Activated naive CD8-positive, alpha-beta T cell (primary cell): ENCODE results near the gene DARS1.
A peak's percentile ranks its signal among the peaks of the same experiment; 100 is the strongest.
"Not testable (repeated sequence)": the region's sequence is repeated elsewhere in the genome, so short reads cannot be mapped to it uniquely, and the experiment has no call there.

Experiments
- H3K27ac Mint-ChIP-seq: one replicate; pipeline ENCODE4 v1.8.0; 2021; ENCODE audit warnings: mixed read lengths
- H3K27me3 Mint-ChIP-seq: one replicate; pipeline ENCODE4 v1.8.0; 2021; ENCODE audit warnings: mixed read lengths
- H3K36me3 Mint-ChIP-seq: one replicate; pipeline ENCODE4 v1.8.0; 2021; ENCODE audit warnings: mixed read lengths
- H3K4me1 Mint-ChIP-seq: one replicate; pipeline ENCODE4 v1.8.0; 2021; ENCODE audit warnings: low read depth, mixed read lengths
- H3K4me3 Mint-ChIP-seq: one replicate; pipeline ENCODE4 v1.8.0; 2021; ENCODE audit warnings: mild to moderate bottlenecking, mixed read lengths
- H3K9me3 Mint-ChIP-seq: one replicate; pipeline ENCODE4 v1.8.0; 2021; ENCODE audit warnings: low read depth, mixed read lengths

The DARS1 gene

DNA sequence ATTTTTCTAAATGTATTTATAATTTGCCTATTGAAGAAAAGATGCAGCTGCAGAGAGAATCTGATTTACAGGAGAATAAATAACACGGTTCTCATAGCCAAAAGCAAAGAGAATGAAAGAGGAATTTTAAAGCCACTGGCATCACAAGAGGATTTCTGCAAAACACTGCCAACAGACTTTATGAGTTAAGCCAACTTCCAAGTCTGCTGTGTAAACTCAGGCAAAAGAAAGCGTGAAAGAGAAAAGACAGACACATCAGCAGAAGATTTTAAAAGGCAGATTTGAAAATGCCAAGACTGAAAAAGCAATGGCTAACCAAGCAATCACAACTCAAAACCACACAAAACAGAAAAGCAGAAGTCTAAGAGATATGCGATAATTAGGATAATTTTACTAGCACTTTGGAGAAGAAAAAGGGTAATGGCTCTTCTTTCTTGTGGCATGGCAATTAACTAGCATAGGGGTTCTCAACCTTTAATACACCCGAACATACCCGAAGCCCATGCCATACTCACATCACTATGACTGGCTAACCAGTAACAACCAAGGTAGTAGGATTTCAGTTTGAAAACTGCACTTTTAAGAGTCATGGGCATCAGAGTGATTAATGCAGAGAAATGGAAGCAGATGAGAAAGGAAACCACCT is 4.9 kb downstream of the DARS1 start:
- Mint-ChIP-seq H3K36me3 (peaks cover 24% of the 10 kb centered on the region), H3K4me3 (peak overlapping the region; percentile 31), H3K9me3 (no peaks in the 10 kb centered on the region), H3K27ac (peak overlapping the region; percentile 12), H3K4me1 (peaks cover 66% of the 10 kb centered on the region), H3K27me3 (no peaks in the 10 kb centered on the region)

DNA sequence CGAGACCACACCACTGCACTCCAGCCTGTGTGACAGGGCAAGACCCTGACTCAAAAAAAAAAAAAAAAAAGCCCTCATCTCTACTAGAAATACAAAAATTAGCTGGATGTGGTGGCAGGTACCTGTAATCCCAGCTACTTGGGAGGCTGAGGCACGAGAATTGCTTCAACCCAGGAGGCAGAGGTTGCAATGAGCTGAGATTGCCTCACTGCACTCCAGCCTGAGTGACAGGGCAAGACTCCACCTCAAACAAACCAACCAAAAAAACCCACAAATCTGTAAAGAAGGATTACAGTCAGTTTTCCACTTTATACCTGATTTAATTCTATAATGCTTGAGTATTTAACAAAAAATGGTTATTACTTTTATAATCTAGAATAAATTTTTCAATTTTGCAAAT is 9.7 kb downstream of the DARS1 start:
- Mint-ChIP-seq H3K36me3 (peaks cover 43% of the 10 kb centered on the region), H3K4me1 (peaks cover 63% of the 10 kb centered on the region), H3K27ac (no peak overlapping the region), H3K9me3 (peaks cover 6% of the 10 kb centered on the region), H3K27me3 (no peaks in the 10 kb centered on the region), H3K4me3 (no peak overlapping the region)

DNA sequence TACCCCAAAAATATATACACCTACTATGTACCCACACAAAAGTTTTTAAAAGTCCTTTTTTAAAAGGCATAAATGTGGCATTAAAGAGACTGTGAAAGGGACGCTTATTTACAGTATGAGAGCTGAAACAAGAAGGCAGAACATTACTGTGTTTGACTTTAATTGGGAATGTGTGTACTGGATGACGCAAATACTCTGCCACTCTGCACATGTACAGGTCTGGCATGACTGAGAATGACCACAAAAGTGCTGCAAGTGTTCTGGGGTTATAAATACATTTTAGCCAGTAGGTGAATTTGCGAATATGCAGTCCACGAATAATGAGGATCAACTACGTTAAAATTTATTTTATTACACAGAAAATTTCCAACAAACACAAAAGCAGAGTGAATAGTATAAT is 11.4 kb downstream of the DARS1 start:
- no peak overlapping the region for H3K4me3 Mint-ChIP-seq
- H3K4me1 Mint-ChIP-seq = peaks cover 61% of the 10 kb centered on the region
- H3K9me3 Mint-ChIP-seq = peaks cover 6% of the 10 kb centered on the region
- no peaks in the 10 kb centered on the region for H3K27me3 Mint-ChIP-seq
- peaks cover 47% of the 10 kb centered on the region for H3K36me3 Mint-ChIP-seq
- no peak overlapping the region for H3K27ac Mint-ChIP-seq

GRCh38 chr2:135969655-135970387 is 15.6 kb downstream of the DARS1 start:
- H3K27ac Mint-ChIP-seq = no peak overlapping the region
- peaks cover 64% of the 10 kb centered on the region for H3K4me1 Mint-ChIP-seq
- peaks cover 6% of the 10 kb centered on the region for H3K9me3 Mint-ChIP-seq
- H3K36me3 Mint-ChIP-seq = peaks cover 37% of the 10 kb centered on the region
- H3K4me3 Mint-ChIP-seq = no peak overlapping the region
- H3K27me3 Mint-ChIP-seq = no peaks in the 10 kb centered on the region

DNA sequence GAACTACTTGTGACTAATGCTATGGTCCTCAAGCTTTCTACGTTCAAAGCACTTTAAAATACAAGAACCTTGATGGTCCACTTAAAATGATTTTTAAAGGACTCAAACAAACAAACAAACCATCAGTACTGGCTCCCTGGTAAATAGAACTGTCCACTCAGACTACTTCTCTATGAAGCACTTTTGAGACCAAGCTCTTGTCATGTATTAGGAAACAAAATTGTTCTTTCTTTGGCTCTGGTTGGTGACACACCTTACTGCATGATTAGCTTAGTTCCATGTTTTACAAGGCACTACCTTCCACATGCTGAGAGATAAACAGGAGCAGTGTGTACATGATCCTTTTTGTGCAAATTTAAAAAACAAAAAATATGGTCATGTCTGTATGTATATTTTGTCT is 19.7 kb downstream of the DARS1 start:
- Mint-ChIP-seq H3K4me1 (peaks cover 64% of the 10 kb centered on the region), H3K4me3 (no peak overlapping the region), H3K27me3 (no peaks in the 10 kb centered on the region), H3K27ac (peak overlapping the region; percentile 70), H3K9me3 (no peaks in the 10 kb centered on the region), H3K36me3 (peaks cover 13% of the 10 kb centered on the region)

DNA sequence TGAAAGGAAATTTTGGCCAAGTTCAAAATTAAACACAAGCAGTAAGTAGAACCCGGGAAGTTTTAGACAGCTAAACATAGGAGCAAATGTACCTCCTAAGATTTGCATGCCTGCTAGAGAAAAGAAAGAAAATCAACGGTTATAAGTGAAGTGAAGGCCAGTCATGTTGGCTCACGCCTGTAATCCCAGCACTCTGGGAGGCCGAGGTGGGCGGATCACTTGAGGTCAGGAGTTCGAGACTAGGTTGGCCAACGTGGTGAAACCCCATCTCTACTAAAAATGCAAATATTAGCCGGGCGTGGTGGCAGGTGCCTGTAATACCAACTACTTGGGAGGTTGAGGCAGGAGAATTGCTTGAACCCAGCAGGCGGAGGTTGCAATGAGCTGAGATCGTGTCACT is 21.0 kb downstream of the DARS1 start:
- not testable (repeated sequence) for H3K4me3 Mint-ChIP-seq, H3K27me3 Mint-ChIP-seq, H3K36me3 Mint-ChIP-seq, H3K9me3 Mint-ChIP-seq
- Mint-ChIP-seq H3K4me1 (peaks cover 65% of the 10 kb centered on the region), H3K27ac (peak overlapping the region; percentile 61)

- no peaks in the 10 kb centered on the region for H3K9me3 Mint-ChIP-seq
- no peak overlapping the region for H3K4me3 Mint-ChIP-seq
- H3K4me1 Mint-ChIP-seq = peaks cover 65% of the 10 kb centered on the region
- no peak overlapping the region for H3K27ac Mint-ChIP-seq
- no peaks in the 10 kb centered on the region for H3K27me3 Mint-ChIP-seq
- H3K36me3 Mint-ChIP-seq = peaks cover 4% of the 10 kb centered on the region
Observed at GRCh38 chr2:135963841-135964240, 21.6 kb downstream of the DARS1 start.

DNA sequence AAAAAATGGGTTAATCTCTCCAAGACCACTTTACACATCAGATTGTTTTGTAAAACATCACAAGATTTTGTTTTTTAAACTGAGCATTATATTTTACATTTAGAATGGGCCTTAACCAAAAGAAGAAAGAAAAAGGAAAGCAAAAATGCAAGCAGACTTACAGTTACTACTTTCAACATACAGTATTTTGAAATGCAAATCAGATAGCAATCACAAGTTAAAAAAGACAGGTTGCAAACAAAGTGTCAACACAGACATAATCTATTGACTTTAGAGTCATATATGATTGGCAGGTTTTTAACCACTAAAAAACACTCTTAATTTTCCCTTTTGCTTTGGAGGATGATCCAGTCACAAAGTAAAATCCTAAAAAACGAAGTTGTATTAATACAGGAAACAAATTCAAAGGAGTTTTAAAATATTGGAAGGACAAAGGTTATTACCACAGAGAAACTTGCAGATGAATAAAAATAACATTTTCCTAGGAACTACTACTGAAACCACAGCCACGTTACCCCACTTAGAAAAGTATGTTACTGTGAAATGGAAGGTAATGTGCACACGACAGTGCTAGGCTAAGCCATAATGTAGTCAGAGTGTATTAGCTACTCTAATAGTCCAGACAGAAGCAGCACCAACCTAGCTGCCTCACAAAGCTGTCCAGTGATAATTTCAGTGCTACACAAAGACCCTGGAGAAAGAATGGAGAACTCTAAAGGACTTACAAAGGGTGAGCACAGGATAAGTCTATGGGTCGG is 22.9 kb downstream of the DARS1 start:
- peak overlapping the region; percentile 93 for H3K27ac Mint-ChIP-seq
- peaks cover 4% of the 10 kb centered on the region for H3K36me3 Mint-ChIP-seq
- H3K4me1 Mint-ChIP-seq = peaks cover 66% of the 10 kb centered on the region
- H3K9me3 Mint-ChIP-seq = no peaks in the 10 kb centered on the region
- H3K4me3 Mint-ChIP-seq = peak overlapping the region; percentile 40
- no peaks in the 10 kb centered on the region for H3K27me3 Mint-ChIP-seq

DNA sequence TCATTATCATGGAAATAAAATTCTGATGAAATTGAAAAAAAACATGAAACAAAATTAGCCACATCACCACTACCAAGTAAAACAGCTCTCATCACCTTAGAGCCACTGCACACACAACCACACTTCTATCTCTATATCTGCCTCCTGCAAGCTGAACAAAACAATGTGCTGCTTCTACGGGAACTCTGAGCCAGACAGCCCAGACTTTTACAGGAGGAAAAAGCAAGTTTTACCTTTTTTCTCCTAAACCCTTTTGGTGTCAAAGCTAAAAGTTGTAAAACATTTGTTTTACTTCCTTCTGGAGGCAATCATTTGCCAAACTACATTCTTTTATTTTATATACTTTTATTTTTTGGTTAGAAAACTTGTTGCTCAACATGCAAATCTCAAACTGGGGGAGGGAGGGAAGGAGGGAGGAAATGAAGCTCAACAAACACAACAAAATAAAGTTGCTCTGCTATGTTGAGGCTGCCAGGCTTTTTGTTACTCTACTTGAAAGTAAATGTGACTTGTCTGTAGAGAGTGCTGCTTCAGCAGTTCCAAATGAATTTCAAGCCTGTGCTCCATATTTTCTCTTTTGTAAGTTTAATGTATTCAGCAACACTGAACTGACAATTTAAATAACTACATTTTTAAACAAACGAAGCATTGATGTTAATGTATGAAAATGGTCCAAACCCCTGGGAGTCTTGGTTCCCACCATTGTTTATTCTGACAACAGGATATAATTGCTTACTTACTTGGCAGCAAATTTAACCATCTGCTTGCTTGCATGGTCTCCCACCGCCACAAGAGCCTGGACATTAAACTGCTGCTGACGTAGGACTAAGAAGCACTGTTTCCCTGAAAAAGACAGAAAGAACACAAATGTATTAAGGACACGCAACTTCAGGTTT is 24.5 kb downstream of the DARS1 start:
- Mint-ChIP-seq H3K9me3 (no peaks in the 10 kb centered on the region), H3K4me3 (peak overlapping the region; percentile 40), H3K4me1 (peaks cover 62% of the 10 kb centered on the region), H3K27ac (peak overlapping the region; percentile 93), H3K36me3 (peaks cover 10% of the 10 kb centered on the region), H3K27me3 (no peaks in the 10 kb centered on the region)

DNA sequence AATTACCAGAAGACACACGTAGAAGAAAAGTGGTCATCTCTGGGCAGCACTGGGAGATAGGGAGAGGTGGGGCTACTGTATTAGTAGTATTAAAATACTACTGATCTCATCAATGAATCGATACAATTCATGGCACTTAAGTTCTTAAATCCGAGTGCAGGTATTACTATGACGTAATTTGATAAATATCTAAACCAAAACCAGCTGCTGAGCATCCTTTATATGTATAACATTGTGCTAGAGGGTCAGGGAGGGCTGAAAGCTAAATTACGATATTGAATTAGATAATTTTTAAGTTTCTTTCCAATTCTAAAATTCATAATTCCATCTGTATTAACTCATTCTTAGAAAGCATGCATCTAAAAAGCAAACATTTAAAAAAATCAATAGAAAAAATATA is 25.3 kb downstream of the DARS1 start:
- H3K27me3 Mint-ChIP-seq = no peaks in the 10 kb centered on the region
- H3K4me1 Mint-ChIP-seq = peaks cover 61% of the 10 kb centered on the region
- H3K4me3 Mint-ChIP-seq = peak overlapping the region; percentile 14
- peaks cover 11% of the 10 kb centered on the region for H3K36me3 Mint-ChIP-seq
- no peaks in the 10 kb centered on the region for H3K9me3 Mint-ChIP-seq
- peak overlapping the region; percentile 93 for H3K27ac Mint-ChIP-seq

DNA sequence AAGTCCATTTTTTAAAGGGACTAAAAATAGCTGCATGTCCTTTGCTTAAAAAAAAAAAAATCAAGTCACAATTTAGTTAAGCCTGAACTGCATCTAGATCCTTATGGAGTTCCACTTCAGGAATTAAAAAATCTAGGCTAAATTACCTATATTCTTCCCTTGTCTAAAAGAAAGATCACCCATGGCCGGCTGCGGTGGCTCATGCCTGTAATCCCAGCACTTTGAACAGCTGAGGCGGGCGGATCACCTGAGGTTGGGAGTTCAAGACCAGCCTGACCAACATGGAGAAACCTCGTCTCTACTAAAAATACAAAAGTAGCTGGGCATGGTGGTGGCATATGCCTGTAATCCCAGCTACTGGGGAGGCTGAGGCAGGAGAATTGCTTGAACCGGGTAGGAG is 26.5 kb downstream of the DARS1 start:
- not testable (repeated sequence) for H3K4me3 Mint-ChIP-seq, H3K27me3 Mint-ChIP-seq, H3K36me3 Mint-ChIP-seq, H3K27ac Mint-ChIP-seq, H3K9me3 Mint-ChIP-seq
- peaks cover 55% of the 10 kb centered on the region for H3K4me1 Mint-ChIP-seq

DNA sequence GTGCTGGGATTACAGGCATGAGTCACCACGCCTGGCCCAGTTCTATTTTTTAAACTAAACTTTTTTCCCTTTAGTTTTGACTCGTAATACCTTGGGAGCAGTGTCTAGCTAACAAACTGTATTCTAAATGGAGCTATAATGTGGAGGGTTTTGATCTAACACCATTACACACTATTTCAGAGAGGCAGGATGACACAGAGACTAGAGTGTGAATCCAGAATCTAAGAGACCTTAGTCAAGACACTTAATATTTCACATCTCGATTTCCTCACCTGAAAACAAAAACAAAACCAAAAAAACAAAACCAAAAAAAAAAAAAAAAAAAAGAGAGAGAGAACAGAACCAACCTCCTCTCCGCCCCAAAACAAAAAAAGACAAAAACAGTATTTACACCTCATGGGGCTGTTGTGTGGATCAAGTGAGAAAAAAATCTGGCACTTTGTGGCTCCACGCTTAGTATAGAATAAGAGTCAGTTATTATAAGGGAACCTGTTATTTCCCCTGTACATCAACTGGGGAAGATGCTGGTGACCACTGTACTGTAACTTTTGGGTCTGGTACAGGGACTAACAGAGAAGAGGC is 31.3 kb downstream of the DARS1 start:
- H3K9me3 Mint-ChIP-seq = peaks cover 3% of the 10 kb centered on the region
- H3K4me3 Mint-ChIP-seq = no peak overlapping the region
- H3K4me1 Mint-ChIP-seq = peaks cover 48% of the 10 kb centered on the region
- H3K36me3 Mint-ChIP-seq = peaks cover 31% of the 10 kb centered on the region
- peak overlapping the region; percentile 34 for H3K27ac Mint-ChIP-seq
- H3K27me3 Mint-ChIP-seq = no peaks in the 10 kb centered on the region

DNA sequence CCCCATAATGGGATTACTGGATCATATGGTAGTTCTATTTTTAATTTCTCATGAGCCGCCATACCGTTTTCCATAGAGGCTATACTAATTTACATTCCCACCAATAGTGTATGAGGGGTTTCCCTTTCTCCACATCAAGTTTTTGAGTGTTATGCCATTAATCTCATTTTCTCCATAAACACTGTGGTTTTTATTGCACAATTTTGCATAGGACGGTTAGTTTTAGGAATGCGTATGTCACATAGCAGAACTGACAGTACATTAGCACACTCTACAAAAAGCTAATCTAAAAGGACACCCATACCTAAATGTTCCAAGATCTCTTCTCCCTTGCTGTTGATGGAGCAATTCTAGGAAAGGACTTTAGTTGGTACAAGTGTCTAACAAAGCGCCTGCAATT is 32.5 kb downstream of the DARS1 start:
- Mint-ChIP-seq H3K27me3 (no peaks in the 10 kb centered on the region), H3K27ac (no peak overlapping the region), H3K4me3 (no peak overlapping the region), H3K4me1 (peaks cover 56% of the 10 kb centered on the region), H3K36me3 (peaks cover 38% of the 10 kb centered on the region), H3K9me3 (peaks cover 3% of the 10 kb centered on the region)

DNA sequence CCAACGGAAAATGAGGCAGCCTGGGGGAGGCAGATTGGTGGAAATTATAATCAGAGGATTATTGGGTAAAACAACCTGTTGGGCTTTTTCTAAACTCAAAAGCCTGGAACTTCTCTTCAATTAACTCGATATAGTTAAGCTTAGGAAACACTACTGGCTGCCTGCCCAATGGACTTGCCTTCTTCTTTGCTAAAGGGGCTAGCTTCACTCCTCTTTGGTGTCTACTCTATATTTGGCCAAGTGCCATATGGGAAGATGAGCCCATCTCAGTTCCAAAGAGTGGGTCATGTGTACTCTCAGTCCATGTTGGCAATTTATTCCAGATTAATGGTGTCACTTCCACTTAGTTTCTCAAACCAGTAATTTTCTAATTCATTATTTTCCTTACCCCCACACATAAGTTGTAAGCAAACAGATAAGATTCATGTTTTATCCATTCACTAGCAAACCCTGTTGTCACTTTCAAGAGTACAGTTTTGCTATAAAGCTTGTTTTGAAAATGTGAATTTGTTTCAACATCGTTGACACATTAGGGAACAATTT is 34.3 kb downstream of the DARS1 start:
- peaks cover 38% of the 10 kb centered on the region for H3K36me3 Mint-ChIP-seq
- no peak overlapping the region for H3K4me3 Mint-ChIP-seq
- H3K27me3 Mint-ChIP-seq = no peaks in the 10 kb centered on the region
- H3K27ac Mint-ChIP-seq = peak overlapping the region; percentile 47
- H3K9me3 Mint-ChIP-seq = peaks cover 3% of the 10 kb centered on the region
- H3K4me1 Mint-ChIP-seq = peaks cover 63% of the 10 kb centered on the region
